ENCODE measurements around the gene SMIM36. TPM values are rescaled to one million over a fixed set of nuclear protein-coding genes. Genes with fewer than 3 reads are reported as not detected.
"Not testable (repeated sequence)": the region's sequence is repeated elsewhere in the genome, so short reads cannot be mapped to it uniquely, and the experiment has no call there.

Gene SMIM36
- total RNA-seq, 2 experiments from 2014 or later, result not detected

DNA sequence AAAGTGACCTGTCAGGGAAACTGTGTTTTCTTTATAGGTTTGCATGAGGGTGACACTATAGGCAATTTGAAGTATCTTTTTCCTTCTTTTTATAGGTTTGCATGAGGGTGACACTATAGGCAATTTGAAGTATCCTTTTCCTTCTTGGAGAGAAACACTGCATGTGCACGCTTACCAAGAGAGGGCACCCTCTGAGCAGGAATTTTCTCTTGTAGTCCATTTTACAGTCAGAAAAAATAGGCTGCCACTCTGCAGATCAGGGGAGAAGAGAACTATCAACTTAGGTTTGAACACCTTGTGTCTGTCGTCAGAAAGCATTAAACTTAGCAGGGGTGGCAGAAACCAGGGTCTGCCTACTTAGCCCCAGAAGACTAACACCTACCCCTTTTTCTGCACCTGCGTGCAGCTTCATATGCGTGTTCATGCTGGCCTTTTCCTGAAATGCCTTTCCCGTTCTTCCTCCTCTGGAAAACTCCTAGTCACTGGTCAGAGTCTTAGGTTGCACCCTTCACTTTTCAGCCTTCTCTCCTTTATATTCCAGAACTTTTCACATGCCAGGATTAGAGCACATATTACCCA lies 16.4 kb upstream of the SMIM36 start:
- CTCF ChIA-PET, result interaction anchor here (0.7 to 3.5 kb wide), 7 partner anchors 11 to 242 kb away, joined by 3 to 28 read pairs (median 6); no protein-coding TSS in a partner anchor
- ATAC-seq, result no peak

GRCh38 chr17:55524440-55525220 lies 13.4 kb upstream of the SMIM36 start:
- CTCF ChIA-PET, result interaction anchor here (0.8 to 1.4 kb wide), 7 partner anchors 8 to 531 kb away, joined by 3 to 5 read pairs (median 4); no protein-coding TSS in a partner anchor

More for the DNA sequence above, 16.4 kb upstream of the SMIM36 start:
- Mint-ChIP-seq H3K4me3 (no peak overlapping the region), H3K4me1 (peaks cover 16% of the 10 kb centered on the region), H3K27me3 (peaks cover 27% of the 10 kb centered on the region), H3K36me3 (no peaks in the 10 kb centered on the region), H3K27ac (no peak overlapping the region), H3K9me3 (ENCODE audit: low read depth) (no peaks in the 10 kb centered on the region)
- DNase-seq, result no peak

DNA sequence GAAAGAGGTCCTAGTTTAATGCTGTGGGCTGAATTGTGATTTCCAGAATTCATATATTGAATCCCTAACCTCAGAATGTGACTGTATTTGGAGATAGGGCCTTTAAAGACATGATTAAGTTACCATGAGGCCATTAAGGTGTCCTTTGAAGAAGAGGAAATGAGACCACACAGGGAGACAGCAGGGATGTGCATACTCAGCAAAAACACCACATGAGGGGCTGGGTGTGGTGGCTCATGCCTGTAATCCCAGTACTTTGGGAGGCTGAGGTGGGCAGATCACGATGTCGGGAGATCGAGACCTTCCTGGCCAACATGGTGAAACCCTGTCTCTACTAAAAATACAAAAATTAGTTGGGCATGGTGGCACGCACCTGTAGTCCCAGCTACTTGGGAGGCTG lies 11.8 kb upstream of the SMIM36 start:
- CTCF ChIA-PET, result interaction anchor here (0.9 kb wide), 1 partner anchor 9 kb away, joined by 3 read pairs; no protein-coding TSS in a partner anchor
- H3K36me3 Mint-ChIP-seq; H3K27ac Mint-ChIP-seq; H3K4me3 Mint-ChIP-seq; H3K9me3 Mint-ChIP-seq (ENCODE audit: low read depth); DNase-seq; ATAC-seq: not testable (repeated sequence)
- H3K27me3 Mint-ChIP-seq, result peaks cover 27% of the 10 kb centered on the region
- peaks cover 16% of the 10 kb centered on the region for H3K4me1 Mint-ChIP-seq

More at GRCh38 chr17:55524440-55525220, 13.4 kb upstream of the SMIM36 start:
- Mint-ChIP-seq H3K27ac (no peak overlapping the region), H3K9me3 (ENCODE audit: low read depth) (no peaks in the 10 kb centered on the region), H3K27me3 (peaks cover 28% of the 10 kb centered on the region), H3K4me1 (peaks cover 16% of the 10 kb centered on the region), H3K4me3 (no peak overlapping the region), H3K36me3 (peaks cover 2% of the 10 kb centered on the region)
- ATAC-seq (peak; percentile 65), DNase-seq (no peak)

GRCh38 chr17:55521186-55521585 lies 9.9 kb upstream of the SMIM36 start:
- ATAC-seq (no peak), DNase-seq (no peak)
- Mint-ChIP-seq H3K36me3 (peaks cover 2% of the 10 kb centered on the region), H3K4me3 (no peak overlapping the region), H3K27ac (no peak overlapping the region), H3K27me3 (peaks cover 28% of the 10 kb centered on the region), H3K4me1 (peaks cover 16% of the 10 kb centered on the region), H3K9me3 (ENCODE audit: low read depth) (no peaks in the 10 kb centered on the region)
- CTCF ChIA-PET, result no interaction called here

DNA sequence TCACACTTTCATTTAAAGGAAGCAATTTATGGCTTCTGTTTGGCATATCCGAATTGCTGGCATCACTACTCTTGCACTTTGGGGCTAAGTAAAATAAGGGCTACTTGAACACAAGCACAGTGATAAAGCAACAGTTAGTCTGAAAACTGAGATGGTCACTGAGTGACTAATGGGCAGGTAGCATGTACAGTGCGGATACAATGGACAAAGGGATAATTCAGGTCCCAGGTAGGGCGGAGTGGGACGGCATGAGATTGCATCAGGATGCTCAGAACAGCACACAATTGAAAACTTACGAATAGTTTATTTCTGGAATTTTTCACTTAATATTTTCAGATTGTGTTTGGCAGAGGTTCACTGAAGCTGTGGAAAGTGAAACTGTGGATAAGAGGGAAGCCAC lies 9.2 kb upstream of the SMIM36 start:
- CTCF ChIA-PET, result no interaction called here
- peaks cover 2% of the 10 kb centered on the region for H3K36me3 Mint-ChIP-seq

DNA sequence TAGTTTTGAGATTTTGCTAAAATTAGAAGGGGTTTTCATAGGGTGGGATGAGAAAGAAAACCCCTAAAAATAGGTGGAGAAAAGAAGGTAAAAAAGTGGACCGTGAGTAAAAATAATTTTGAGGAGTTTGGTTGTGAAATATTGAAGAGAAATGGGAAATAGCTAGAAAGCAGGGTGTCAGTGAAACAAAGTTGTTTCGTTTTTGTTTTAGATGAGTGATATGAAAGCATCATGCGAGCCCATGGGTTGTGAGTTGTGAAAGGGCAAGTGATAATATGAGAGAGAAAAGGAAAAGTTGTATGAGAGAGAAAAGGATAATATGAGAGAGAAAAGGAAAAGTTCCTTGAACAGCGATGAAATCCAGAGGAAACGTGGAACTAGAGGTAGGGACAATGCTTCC lies 7.3 kb upstream of the SMIM36 start:
- no peak for DNase-seq
- peaks cover 2% of the 10 kb centered on the region for H3K36me3 Mint-ChIP-seq
- no peak overlapping the region for H3K27ac Mint-ChIP-seq
- ATAC-seq, result no peak
- CTCF ChIA-PET, result no interaction called here
- H3K9me3 Mint-ChIP-seq (ENCODE audit: low read depth), result no peaks in the 10 kb centered on the region
- peaks cover 9% of the 10 kb centered on the region for H3K4me1 Mint-ChIP-seq
- peaks cover 36% of the 10 kb centered on the region for H3K27me3 Mint-ChIP-seq
- no peak overlapping the region for H3K4me3 Mint-ChIP-seq

More for the DNA sequence above, 9.2 kb upstream of the SMIM36 start:
- no peak overlapping the region for H3K4me3 Mint-ChIP-seq
- H3K27me3 Mint-ChIP-seq, result peaks cover 33% of the 10 kb centered on the region
- H3K27ac Mint-ChIP-seq, result no peak overlapping the region
- DNase-seq (no peak), ATAC-seq (no peak)
- H3K9me3 Mint-ChIP-seq (ENCODE audit: low read depth), result no peaks in the 10 kb centered on the region
- peaks cover 16% of the 10 kb centered on the region for H3K4me1 Mint-ChIP-seq

GRCh38 chr17:55513885-55514590 lies 2.8 kb upstream of the SMIM36 start:
- CTCF ChIA-PET, result interaction anchor here (0.6 to 2.5 kb wide), 17 partner anchors 10 to 528 kb away, joined by 3 to 9 read pairs (median 3); partner anchors contain the start of gene MMD
- H3K27me3 Mint-ChIP-seq, result peaks cover 29% of the 10 kb centered on the region
- H3K4me1 Mint-ChIP-seq, result peaks cover 18% of the 10 kb centered on the region

DNA sequence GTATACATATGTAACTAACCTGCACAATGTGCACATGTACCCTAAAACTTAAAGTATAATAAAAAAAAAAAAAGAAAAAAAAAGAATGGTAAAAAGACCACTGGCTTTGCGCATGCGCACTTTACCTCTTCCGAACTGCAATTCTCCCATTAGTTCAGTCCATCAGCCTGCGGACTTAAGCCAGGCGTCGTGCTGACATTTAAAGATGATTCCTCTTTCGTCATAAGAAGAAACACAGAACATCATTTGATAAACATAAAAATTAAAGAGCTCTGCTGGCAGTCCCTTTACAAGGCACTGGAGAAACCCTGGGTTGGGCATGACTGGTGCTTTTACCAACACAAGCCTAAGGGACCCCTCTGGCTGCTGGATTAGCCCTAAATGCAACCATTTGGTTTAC lies 3.6 kb downstream of the SMIM36 start:
- ATAC-seq; DNase-seq; H3K4me3 Mint-ChIP-seq; H3K27ac Mint-ChIP-seq; H3K9me3 Mint-ChIP-seq (ENCODE audit: low read depth); H3K27me3 Mint-ChIP-seq; H3K36me3 Mint-ChIP-seq: not testable (repeated sequence)
- peaks cover 12% of the 10 kb centered on the region for H3K4me1 Mint-ChIP-seq
- CTCF ChIA-PET, result interaction anchor here (1.6 kb wide), 1 partner anchor 152 kb away, joined by 3 read pairs; no protein-coding TSS in a partner anchor

More at GRCh38 chr17:55513885-55514590, 2.8 kb upstream of the SMIM36 start:
- no peak overlapping the region for H3K27ac Mint-ChIP-seq
- no peak overlapping the region for H3K4me3 Mint-ChIP-seq
- no peaks in the 10 kb centered on the region for H3K36me3 Mint-ChIP-seq
- peak; percentile 55 for ATAC-seq
- no peaks in the 10 kb centered on the region for H3K9me3 Mint-ChIP-seq (ENCODE audit: low read depth)
- peak; percentile 77 for DNase-seq

DNA sequence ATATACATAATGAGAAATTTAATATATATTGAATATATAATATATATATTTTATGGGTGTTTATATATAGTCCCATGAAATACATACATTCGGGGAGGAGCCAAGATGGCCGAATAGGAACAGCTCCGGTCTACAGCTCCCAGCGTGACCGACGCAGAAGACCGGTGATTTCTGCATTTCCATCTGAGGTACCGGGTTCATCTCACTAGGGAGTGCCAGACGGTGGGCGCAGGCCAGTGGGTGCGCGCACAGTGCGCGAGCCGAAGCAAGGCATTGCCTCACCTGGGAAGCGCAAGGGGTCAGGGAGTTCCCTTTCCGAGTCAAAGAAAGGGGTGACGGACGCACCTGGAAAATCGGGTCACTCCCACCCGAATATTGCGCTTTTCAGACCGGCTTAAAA lies 9.6 kb downstream of the SMIM36 start:
- H3K9me3 Mint-ChIP-seq (ENCODE audit: low read depth); H3K4me1 Mint-ChIP-seq; H3K36me3 Mint-ChIP-seq; DNase-seq; H3K27me3 Mint-ChIP-seq; H3K27ac Mint-ChIP-seq; ATAC-seq; CTCF ChIA-PET; H3K4me3 Mint-ChIP-seq: not testable (repeated sequence)

DNA sequence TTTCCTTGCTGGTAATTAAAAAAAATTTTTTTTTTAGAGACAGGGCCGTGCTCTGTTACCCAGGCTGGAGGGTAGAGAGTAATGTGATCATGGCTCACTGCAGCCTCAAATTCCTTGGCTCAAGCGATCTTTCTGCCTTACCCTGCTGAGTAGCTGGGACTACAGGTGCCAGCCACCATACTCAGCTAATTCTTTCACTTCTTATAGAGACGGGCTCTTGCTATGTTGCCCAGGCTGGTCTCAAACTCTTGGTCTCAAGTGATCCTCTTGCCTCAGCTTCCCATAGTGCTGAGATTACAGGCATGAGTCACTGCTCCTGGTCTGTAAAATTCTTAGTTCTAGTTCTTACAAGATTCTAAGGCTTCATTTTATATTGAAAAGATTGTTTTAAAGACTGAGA lies 11.1 kb downstream of the SMIM36 start:
- H3K27ac Mint-ChIP-seq, result no peak overlapping the region
- H3K9me3 Mint-ChIP-seq (ENCODE audit: low read depth), result no peaks in the 10 kb centered on the region
- H3K4me1 Mint-ChIP-seq, result no peaks in the 10 kb centered on the region
- no peak for ATAC-seq
- CTCF ChIA-PET, result interaction anchor here (1.1 to 1.3 kb wide), 2 partner anchors 14 to 26 kb away, joined by 3 to 5 read pairs; no protein-coding TSS in a partner anchor
- no peak for DNase-seq
- no peak overlapping the region for H3K4me3 Mint-ChIP-seq
- H3K36me3 Mint-ChIP-seq, result no peaks in the 10 kb centered on the region
- H3K27me3 Mint-ChIP-seq, result peaks cover 12% of the 10 kb centered on the region

- CTCF ChIA-PET, result no interaction called here
- ATAC-seq (no peak), DNase-seq (no peak)
- peaks cover 29% of the 10 kb centered on the region for H3K27me3 Mint-ChIP-seq
- no peak overlapping the region for H3K27ac Mint-ChIP-seq
- no peaks in the 10 kb centered on the region for H3K36me3 Mint-ChIP-seq
- H3K9me3 Mint-ChIP-seq (ENCODE audit: low read depth), result no peaks in the 10 kb centered on the region
- H3K4me3 Mint-ChIP-seq, result no peak overlapping the region
- no peaks in the 10 kb centered on the region for H3K4me1 Mint-ChIP-seq
These were observed 15.0 kb downstream of the SMIM36 start for GRCh38 chr17:55496094-55496881.

- no peak overlapping the region for H3K4me3 Mint-ChIP-seq
- DNase-seq (no peak), ATAC-seq (no peak)
- H3K9me3 Mint-ChIP-seq (ENCODE audit: low read depth), result no peaks in the 10 kb centered on the region
- H3K4me1 Mint-ChIP-seq, result no peaks in the 10 kb centered on the region
- CTCF ChIA-PET, result no interaction called here
- no peak overlapping the region for H3K27ac Mint-ChIP-seq
- peaks cover 35% of the 10 kb centered on the region for H3K27me3 Mint-ChIP-seq
- no peaks in the 10 kb centered on the region for H3K36me3 Mint-ChIP-seq
These were observed 16.0 kb downstream of the SMIM36 start for GRCh38 chr17:55495239-55495638.
